GM18909 (cell line): Measurements from ENCODE around the gene UBA3.

Source experiments
- ATAC-seq: cut with Tn5 transposase; IDR thresholded peaks from one replicate; pipeline ENCODE4 v1.9.1; 2021; ENCODE audit warnings: mild to moderate bottlenecking; ENCODE audit not compliant: unreplicated experiment, poor library complexity

The UBA3 gene

DNA sequence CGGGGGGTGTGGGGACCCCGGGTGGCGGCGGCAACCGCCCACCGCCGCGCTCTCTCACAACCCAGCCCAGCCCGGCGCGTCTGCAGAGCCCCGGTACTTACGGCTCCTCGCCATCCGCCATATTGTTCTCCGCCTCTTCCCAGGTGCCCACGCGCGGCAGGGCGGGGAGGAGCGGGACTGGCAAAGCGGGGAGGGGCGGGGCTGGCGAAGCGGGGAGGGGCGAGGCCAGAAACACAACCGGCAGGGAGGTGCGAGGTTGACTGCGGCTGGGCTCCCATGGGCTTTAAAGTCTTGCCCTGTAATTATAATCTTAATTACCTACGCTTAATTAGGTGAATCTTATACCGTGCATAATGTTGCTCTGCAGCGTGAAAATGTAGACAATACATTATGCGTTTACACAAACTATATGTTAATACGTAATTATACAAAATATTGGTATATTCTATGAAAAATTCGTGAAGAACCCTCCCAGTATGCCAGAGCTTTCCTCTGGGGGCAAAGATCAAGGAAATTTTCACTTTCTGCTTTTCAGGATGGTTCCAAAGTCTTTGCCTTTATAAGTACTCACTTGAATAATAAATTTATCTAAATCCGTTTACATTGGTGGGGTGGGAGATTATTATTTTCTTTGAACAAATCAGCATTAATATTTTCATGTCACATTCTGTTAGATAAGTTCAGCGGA, at the start of gene UBA3:
TSS of gene UBA3 (minus strand) at position 133 of the 688 bp plus-strand sequence. CDS start at position 121, 12 bp downstream.
- peak; percentile 54 for ATAC-seq

DNA sequence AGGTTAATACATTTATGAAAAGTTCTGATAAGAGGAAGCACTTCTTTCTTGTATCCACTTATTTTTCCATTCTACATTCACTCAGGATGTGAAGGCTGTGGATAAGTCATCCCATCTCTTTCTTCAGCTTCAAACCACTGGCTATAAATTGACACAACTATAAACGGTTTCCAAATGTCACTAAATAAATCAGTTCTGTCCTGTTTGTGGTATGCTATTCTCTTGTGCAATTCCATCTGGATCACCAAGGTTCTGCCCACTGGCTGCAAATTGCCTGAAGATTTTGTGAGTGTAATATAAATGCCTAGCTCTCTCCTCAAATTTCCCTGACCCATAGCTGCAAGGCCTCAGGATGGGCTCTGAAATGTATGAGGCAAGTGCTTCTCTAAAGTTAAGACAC, 49.4 kb upstream of the UBA3 start:
- no peak for ATAC-seq

DNA sequence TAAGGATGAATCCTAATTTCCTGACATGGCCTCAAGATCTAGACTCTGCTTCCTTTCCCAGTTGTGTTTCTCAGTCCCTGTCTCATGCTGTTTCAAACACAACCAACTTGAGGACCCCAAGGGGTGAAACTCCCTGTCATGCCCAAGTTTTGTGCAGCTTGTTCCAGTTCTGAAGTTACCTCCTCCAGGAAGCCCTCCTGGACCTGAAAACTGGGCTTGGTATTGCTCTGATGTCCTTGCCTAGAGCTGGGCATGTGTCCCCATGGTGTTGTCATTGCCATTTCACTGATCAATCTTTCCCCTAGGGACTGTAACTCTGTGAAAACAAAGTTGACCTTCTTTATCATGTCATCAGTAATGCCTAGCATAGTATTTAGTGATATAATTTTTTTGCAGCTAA, 48.3 kb upstream of the UBA3 start:
- ATAC-seq = no peak

DNA sequence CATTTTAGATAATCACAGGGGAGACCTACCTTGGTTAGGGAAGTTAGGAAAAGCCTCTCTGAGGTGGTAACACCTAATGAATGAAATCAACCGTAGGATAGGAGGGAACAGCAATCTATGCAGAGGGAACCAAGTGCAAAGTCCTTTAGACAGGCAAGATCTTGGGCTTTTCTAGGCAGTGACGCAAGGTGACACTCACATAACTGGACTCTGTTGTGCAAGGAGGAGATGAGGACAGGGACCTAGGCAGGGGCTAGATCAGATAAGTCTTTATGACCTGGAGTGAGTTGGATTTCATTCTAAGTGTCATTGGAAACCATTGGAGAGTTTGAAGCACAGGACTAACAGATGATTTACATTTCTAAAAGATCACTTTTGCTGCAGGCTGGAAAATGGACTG, 46.8 kb upstream of the UBA3 start:
- ATAC-seq = no peak

DNA sequence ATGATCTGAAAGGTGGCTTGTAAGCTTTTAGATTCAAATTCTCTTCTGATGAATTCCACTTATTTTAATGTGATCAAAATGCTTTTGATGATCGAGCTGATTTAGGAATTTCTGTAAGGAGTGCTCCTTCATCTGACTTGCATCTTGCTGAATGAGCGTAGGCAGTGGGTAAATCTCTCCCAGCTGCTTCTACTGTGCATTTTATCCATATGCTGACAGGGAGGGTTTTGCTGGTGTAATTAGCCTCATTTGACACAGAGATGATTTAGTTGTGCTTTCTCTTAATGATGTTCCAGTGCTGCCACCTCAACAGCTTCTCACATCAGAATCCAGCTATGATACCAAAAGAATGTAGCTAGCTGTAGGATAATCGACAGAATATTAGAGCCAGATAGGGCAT, 46.1 kb upstream of the UBA3 start:
- no peak for ATAC-seq

DNA sequence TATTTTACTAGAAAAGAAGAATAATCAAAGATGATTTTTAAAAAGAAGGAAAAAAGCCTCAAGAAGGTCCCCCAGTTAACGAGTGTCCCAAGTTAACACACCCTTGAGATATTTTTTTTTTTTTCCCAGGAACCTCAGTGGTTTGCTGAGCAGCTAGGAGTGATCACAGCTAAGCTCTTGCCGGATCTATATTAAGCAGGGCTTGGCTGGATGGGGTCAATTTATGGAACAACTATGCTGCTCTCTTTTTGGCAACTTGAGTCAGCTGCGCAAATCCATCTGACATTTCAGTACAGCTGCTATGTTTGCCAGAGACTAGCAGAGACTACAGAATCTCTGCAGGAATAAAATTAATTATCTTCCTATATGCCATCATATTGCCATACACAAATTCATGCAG, 42.2 kb upstream of the UBA3 start, which contains the start of gene LMOD3:
TSS of gene LMOD3 (minus strand) at position 193 of the 400 bp plus-strand sequence. CDS start 209 bp downstream, outside the sequence.
- ATAC-seq = no peak

DNA sequence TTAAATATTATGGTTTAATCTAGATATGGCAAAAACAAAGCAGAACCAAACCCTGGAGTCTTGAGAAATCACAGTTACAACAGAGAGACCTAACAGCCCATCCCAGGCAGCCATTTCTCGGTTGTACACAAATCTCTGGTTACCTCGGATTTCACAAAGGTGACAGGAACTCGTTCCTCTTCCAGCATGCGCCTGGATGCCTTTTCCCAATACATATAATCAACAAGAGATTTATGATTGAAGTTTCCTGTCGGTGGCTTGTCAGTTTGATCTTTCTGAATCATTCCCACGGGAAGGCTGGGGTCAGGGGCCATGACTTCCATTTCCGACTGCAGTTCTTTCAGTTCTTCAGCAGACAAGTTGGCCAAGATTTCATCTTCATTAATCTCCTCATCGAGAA, 41.8 kb upstream of the UBA3 start:
- no peak for ATAC-seq

DNA sequence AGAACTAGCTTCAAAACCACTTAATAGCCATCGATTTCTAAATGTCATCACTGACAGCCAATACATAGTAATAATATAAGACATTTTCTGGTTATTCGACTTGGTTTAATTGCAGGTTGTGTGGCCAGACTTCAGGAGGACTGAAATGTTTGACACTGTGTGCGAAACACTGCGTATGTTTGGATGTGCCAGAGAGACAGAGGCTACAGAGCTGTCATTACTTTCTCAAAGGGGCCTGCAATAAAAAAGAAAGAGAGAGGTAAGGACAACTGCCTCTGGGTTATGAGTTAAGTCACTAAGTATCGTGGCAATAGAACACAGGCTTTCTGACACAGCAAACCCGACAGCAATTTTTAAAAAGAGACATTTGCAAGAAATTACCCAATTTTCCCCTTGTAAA, 41.3 kb upstream of the UBA3 start:
- ATAC-seq = no peak

DNA sequence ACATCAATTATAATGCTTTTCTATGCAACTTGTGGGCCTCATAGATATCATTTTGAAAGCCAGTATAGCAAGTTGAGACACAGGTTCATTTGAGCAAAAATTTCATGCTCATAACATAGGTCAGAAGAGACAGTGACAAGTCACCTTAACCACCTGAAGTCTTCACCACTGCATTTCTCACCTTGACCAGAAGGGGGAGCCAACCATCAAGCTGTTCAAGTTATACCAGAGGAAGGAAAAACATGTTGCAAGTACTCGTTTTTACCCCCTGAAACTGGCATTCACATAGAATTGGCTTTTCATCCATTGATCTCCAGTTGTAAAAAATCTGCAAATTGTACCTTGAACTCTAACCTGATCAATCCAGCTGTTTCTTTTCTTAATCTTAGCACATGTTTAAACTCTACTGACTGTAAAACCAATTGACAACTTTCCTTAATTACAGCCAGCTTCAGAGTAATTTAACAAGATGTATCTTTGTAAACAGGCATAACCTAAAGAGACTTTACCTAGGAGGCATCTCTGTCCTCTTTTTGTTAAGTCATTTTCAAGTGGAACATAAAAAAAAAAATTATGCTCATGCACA, 40.8 kb upstream of the UBA3 start:
- peak; percentile 81 for ATAC-seq

DNA sequence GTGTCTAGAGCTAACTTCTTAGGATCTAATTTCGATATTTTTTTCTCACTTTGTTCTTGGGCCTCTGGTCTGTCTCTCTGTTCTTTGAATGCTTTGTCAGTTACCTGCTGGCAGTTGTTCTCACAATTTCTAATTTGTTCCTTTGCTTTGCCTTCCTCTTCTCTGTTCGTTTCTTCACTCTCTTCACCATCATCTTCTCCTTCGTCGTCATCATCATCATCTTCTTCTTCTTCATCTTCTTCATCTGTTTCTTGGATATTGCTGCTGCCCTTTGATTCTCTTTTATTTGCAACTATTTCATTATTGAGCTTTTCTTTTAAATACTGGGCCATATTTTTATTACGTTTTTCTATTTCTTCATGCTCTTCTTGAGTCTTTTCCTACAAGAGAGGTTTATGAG, 39.5 kb upstream of the UBA3 start:
- ATAC-seq = no peak

DNA sequence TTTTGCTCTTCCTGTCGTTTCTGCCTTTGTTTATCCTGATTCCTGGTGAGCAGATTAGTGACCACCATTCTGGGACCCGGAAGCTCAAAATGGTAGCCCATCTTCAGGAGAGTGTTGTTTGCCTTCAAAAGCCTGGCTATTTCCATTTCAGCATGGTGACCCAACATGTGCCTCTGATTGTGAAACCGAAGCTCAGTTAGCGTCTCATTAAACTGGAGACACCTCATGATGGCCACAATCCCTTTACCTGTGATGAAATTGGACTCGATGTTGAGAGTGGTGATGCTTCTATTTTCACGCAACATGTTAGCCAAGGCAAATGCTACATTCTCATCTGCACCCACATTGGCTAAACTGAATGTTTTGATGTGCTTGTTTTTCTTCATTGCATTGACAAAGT, 39.0 kb upstream of the UBA3 start:
- no peak for ATAC-seq

DNA sequence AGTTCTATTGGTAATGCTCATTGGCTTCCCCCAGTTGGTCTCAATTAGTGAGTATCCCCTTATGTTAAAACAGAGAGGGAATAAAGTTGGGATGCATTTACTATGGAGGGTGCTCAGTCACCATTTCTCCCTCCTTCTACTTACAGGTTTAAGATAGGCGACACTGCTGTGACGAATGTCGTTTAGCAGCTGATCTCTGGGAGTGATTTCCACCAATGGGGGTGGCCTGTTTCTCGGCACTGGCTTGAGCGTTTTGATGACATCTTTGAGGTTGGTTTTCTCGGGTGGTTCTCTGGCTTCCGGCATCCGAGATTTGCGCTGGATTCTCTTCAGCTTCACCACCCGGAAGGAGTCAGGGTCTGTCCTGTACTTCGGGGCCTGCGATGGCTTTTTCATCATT, 38.4 kb upstream of the UBA3 start:
- ATAC-seq = no peak

DNA sequence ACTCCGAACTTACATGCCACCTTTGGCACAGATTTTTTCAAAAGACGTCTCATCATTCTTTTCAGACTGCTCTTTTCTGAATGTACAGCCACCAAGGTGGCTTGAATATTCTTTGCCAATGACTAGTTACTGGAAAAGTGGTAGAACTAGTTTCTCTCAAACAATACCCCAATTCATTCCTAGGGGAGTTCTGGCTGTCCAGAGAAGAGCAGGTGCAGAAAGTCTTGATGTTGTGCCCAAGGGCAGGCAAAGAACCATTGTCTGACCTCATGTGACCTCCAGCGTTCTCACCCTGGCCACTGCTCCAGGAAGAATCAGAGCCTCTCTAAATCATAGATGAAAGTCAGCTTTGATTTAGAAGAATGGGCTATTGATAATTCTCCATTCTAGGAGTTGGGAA, 36.7 kb upstream of the UBA3 start:
- ATAC-seq = no peak

DNA sequence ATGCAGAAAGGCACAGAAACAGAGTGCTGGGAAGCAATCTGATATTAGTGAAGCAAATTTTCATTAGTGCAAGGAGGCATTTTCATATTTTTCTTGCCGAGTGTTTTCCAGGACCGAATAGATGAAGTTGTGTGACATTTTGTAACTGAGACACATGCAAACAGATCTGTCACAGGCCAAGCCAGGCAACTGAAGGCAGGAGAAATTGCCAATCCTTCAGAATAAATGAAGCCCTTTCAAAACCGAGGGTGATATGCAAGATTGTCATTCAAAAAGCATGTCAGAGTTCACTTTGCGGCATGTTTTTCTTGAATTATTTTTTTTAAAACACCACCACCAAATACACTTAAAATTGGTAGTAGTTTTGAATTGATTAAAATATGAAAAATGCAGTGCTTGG, 36.0 kb upstream of the UBA3 start:
- ATAC-seq = no peak

DNA sequence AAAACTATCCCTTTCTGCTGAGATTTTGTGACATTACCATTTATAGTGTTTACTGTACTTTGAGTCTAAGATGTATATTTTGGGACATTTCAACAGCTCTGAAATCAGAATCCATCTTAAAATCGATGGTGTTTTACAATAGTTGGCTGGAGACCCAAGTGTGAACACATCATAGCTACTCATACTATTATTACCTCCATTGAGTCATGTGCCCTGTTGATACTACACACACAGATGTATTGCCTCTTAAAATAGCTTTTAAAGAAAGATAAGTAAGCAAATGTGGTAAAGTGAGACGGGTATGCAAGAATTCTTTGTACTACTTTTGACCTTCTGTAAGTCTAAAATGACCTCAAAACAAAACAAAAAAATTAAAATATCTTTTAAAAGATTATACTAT, 35.6 kb upstream of the UBA3 start:
- ATAC-seq = no peak

DNA sequence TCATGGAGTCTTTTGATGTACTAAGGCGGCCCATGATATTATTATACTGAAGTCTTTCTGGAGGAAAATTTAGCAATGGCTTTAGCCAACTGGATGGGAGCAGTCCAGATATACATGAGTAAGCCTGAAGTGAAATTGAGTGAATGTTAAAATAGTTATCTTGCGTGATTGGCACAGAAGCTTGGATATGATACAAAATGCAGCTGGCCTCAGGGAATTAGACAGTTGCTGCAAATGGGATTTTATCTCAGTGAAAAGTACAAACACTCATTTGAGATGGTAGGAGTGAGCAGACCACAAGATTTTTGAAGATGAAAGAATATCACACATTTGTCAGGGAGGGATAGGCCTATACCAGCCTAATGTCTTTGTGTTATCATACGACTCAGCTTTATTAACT, 33.4 kb upstream of the UBA3 start:
- ATAC-seq = no peak

DNA sequence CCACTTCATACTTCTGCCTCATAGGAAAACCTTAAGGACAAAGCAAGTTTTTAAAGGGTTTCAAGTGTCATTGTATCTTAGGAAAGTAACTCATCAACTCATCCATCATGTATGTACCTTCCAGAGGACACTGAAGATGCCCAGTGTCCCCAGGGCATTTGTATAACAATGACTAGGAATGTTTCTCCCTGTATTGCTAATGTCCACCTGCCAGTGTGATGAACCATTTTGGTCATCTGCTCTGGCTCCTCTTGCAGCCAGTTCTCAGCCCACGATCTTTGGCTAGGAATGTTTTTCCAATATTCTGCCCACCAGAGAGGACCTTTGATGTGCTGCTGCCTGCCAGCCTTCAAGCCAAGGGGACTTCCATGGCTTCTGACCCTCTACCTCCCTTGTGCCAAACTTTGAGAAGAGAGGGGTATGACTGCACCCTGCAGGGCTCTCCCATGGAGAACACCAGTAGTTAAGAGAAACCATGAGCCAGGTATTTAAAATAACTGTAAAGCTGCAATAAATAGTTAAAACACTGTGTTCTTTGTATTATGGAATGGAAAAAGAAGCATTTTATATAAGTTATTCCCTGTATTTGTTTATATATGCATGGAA, 30.9 kb upstream of the UBA3 start:
- peak; percentile 45 for ATAC-seq

DNA sequence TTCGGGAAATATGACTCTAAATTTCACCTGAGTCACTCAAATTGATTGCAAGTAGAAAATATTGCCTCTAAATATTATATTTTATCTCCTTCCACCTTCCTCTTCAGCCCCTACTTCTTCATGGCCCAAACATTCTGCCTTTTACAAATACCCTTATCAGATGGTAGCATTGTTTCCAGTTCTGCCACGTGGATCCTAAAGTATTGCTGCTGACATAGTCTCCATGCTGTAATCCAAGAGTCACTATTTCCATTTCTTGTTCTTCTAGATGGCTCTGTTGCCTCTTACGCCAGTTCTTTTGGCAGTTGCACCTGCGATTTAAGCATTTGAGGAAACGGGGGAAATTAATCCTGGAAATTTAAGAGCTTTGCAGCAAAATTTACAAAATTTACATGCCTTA, 28.6 kb upstream of the UBA3 start:
- no peak for ATAC-seq

DNA sequence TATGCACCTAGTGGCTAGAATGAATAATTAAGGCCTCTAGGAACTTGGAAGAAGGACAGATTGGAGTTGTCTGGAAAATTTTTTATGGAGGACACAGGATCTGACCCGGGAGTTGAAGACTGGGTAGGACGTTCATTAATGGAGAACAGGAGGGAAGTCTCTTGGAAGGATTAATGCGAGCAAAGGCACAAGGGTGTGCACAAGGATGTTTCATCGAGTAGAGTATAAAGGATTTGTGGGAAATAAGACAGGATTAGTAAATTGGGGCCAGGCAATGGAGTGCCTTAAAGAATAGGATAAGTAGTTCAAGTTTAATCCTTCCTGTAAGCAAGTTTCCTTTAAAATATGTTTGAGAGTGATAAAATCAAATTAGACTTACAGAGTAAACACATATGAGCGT, 27.7 kb upstream of the UBA3 start:
- no peak for ATAC-seq

DNA sequence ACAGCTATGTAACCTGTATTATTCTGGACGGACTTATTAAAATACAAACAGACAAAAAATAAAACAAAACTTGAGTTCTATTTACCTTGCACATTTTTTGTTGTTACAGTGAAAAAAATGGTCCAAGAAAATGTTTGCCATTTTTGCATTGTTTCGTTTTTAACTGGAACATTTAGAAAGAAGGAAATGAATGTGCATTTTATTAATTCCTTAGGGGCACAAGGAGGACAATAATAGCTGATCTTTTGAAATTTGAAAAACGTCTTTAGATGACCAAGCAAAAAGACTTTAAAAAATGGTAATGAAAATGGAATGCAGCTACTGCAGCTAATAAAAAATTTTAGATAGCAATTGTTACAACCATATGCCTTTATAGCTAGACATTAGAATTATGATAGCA, 25.2 kb upstream of the UBA3 start:
- ATAC-seq = no peak

DNA sequence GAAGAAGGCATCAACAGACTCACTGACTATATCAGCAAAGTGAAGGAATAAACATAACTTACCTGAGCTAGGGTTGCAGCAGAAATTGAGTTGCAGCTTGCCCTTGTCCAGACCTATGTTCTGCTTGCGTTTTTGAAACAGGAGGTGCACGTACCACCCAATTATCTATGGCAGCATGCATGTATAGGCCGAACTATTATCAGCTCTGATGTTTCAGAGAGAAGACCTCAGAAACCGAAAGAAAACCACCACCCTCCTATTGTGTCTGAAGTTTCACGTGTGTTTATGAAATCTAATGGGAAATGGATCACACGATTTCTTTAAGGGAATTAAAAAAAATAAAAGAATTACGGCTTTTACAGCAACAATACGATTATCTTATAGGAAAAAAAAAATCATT, 24.4 kb upstream of the UBA3 start:
- no peak for ATAC-seq

DNA sequence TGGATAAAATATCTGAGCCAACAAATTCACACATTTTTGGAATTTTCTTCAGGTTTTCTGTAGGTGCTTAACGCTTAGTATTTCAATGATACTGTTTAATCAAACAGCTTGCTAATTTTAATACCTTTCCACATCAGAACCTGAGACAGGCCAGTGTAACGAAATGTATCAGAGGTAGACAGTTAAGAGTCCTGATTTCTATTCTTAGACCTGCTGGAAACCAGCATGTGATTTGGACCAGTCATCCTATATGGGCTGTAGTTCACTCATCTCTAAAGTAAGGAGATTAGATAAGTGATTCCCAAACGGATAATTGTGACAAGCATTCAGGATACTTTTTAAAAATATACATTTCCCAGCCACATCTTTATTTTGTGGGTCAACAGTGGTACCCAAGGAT, 23.0 kb upstream of the UBA3 start:
- ATAC-seq = no peak
